OCI-LY3 (cell line): ENCODE measurements around the gene ILKAP.

Source experiments
- CTCF ChIP-seq: fragments of 200-600, 300-600 bp; sonication (generic); IDR thresholded peaks from 2 replicates; pipeline ENCODE4 v1.5.1; 2014; ENCODE audit warnings: antibody characterized with exemption, low read length, low read depth
- EZH2phosphoT487 ChIP-seq: fragments of 200-600 bp; shearing (Covaris generic); IDR thresholded peaks from 2 replicates; pipeline ENCODE4 v1.6.1; 2018; ENCODE audit warnings: antibody characterized with exemption, mixed run types, low read depth

DNA sequence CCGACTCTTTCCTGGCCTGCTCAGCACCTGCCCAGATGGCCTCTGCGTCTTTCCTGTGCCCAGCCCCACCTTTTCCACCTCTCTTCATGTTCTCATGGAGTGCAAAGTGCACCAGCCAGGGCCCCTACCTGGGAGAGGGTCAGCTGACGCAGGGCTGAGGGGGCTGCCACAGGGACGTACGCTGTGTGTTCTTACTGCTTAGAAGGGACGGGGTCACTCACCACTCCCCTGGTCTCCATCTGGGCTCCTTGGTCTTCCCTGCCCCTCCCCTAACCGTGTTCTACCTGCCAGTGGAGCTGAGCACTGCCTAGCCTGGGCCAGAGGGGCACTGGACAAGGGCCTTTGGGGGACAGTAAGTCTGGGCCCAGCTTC lies 36.2 kb downstream of the ILKAP start:
- TF ChIP-seq CTCF: no peak
- TF ChIP-seq EZH2phosphoT487: no peak
